Kidney epithelial cell (primary cell): ENCODE data around the gene TAF1C. TPM values are rescaled to one million over a fixed set of nuclear protein-coding genes. Genes with fewer than 3 reads are reported as not detected.

Experiments used
- DNase-seq: peaks from one replicate; pipeline ENCODE4 v3.0.0-alpha.2; 2010; ENCODE audit warnings: low read depth
- H3K27me3 ChIP-seq: 2 replicates; pipeline ENCODE4 v1.6.0; 2011; ENCODE audit warnings: low read length; ENCODE audit not compliant: control insufficient read depth, insufficient read depth
- H3K36me3 ChIP-seq: 2 replicates; pipeline ENCODE4 v1.5.1; 2011; ENCODE audit warnings: low read length; ENCODE audit not compliant: control insufficient read depth, insufficient read depth
- H3K4me3 ChIP-seq: 2 replicates; pipeline ENCODE4 v1.5.1; 2011; ENCODE audit warnings: low read depth, mild to moderate bottlenecking, control low read depth, low read length
- CTCF ChIP-seq: IDR thresholded peaks from 2 replicates; pipeline ENCODE4 v1.5.1; 2011; ENCODE audit warnings: mild to moderate bottlenecking, moderate library complexity, low read length, control low read depth, inconsistent platforms; ENCODE audit not compliant: insufficient read depth, poor library complexity, severe bottlenecking
- total RNA-seq: library from RNA; depleted of rRNA; stranded (reverse); fragments of >200 nt; gene quantifications from 2 replicates; pipeline ENCODE4 v1.2.3, GENCODE V29; 2015

The TAF1C gene
- total RNA-seq, 1 donor from 2014 or later, result 23.9 TPM

GRCh38 chr16:84144209-84144858, 42.5 kb downstream of the TAF1C start:
- peak; percentile 42 for TF ChIP-seq CTCF
- Histone ChIP-seq H3K36me3 (no peaks in the 10 kb centered on the region), H3K27me3 (peaks cover 10% of the 10 kb centered on the region), H3K4me3 (peak overlapping the region; percentile 90)
- DNase-seq, result no peak

GRCh38 chr16:84143784-84144199, 43.1 kb downstream of the TAF1C start:
- H3K36me3 ChIP-seq, result no peaks in the 10 kb centered on the region
- H3K4me3 ChIP-seq, result peak overlapping the region; percentile 90
- H3K27me3 ChIP-seq, result peaks cover 10% of the 10 kb centered on the region
- no peak for TF ChIP-seq CTCF
- DNase-seq, result no peak

GRCh38 chr16:84143081-84143480, 43.8 kb downstream of the TAF1C start:
- H3K36me3 ChIP-seq, result no peaks in the 10 kb centered on the region
- no peak for TF ChIP-seq CTCF
- H3K4me3 ChIP-seq, result no peak overlapping the region
- peaks cover 10% of the 10 kb centered on the region for H3K27me3 ChIP-seq
- no peak for DNase-seq

- Histone ChIP-seq H3K4me3 (no peak overlapping the region), H3K27me3 (peaks cover 2% of the 10 kb centered on the region), H3K36me3 (no peaks in the 10 kb centered on the region)
- TF ChIP-seq CTCF, result no peak
- DNase-seq, result no peak
These were observed 45.6 kb downstream of the TAF1C start for GRCh38 chr16:84141143-84141670.

- no peaks in the 10 kb centered on the region for H3K36me3 ChIP-seq
These were observed 47.1 kb downstream of the TAF1C start for GRCh38 chr16:84139628-84140258.

More at GRCh38 chr16:84139628-84140258, 47.1 kb downstream of the TAF1C start:
- H3K27me3 ChIP-seq, result no peaks in the 10 kb centered on the region
- no peak for DNase-seq
- no peak for TF ChIP-seq CTCF
- no peak overlapping the region for H3K4me3 ChIP-seq
